Keratinocyte (primary cell): ENCODE measurements around the gene PRMT1. TPM values are rescaled to one million over a fixed set of nuclear protein-coding genes. Genes with fewer than 3 reads are reported as not detected.

ENCODE experiments used
- DNase-seq: peaks from one replicate; pipeline ENCODE4 v3.0.0-alpha.2; 2011; ENCODE audit warnings: low read depth, missing footprints, low spot score
- FAIRE-seq: peaks from 2 replicates; lab custom pipeline; 2011; peaks lifted over from hg19 to GRCh38; lab: Jason Lieb, UNC
- H2AFZ ChIP-seq: 2 replicates; pipeline ENCODE4 v1.6.0; 2012; ENCODE audit warnings: low read length, control low read depth, inconsistent platforms; ENCODE audit not compliant: control insufficient read depth
- H3K27ac ChIP-seq: 2 replicates; pipeline ENCODE4 v1.5.1; 2011; ENCODE audit warnings: low read length; ENCODE audit not compliant: control insufficient read depth, insufficient read depth
- H3K27me3 ChIP-seq: 3 replicates; pipeline ENCODE4 v1.6.0; 2011; ENCODE audit warnings: low read length; ENCODE audit not compliant: control insufficient read depth, insufficient read depth; ENCODE audit errors: extremely low read depth
- H3K36me3 ChIP-seq, 2 experiments: 2 replicates in 1 of 2; 3 replicates in 1 of 2; pipeline ENCODE4 v1.5.1; 2011; ENCODE audit warnings: low read length in 2 of 2, mild to moderate bottlenecking in 1 of 2; ENCODE audit not compliant: control insufficient read depth in 2 of 2, insufficient read depth in 2 of 2; ENCODE audit errors: extremely low read depth in 1 of 2
- H3K4me1 ChIP-seq: 3 replicates; pipeline ENCODE4 v1.5.1; 2011; ENCODE audit warnings: low read length; ENCODE audit not compliant: control insufficient read depth, insufficient read depth; ENCODE audit errors: extremely low read depth
- H3K4me2 ChIP-seq: 3 replicates; pipeline ENCODE4 v1.6.0; 2011; ENCODE audit warnings: low read depth, low read length; ENCODE audit not compliant: control insufficient read depth, insufficient read depth; ENCODE audit errors: extremely low read depth
- H3K4me3 ChIP-seq, 3 experiments: fragments of 200-600 bp in 1 of 3; sonication (generic) in 1 of 3; 2 replicates in 2 of 3; 3 replicates in 1 of 3; pipeline ENCODE4 v1.5.1; 2011 to 2016; ENCODE audit warnings: low read length in 3 of 3, mild to moderate bottlenecking in 3 of 3, control low read depth in 2 of 3, inconsistent platforms in 1 of 3, low read depth in 1 of 3, mixed read lengths in 1 of 3, mixed run types in 1 of 3, moderate library complexity in 1 of 3; ENCODE audit not compliant: control insufficient read depth in 2 of 3, insufficient read depth in 2 of 3; ENCODE audit errors: extremely low read depth in 1 of 3
- H3K79me2 ChIP-seq: 2 replicates; pipeline ENCODE4 v1.6.0; 2012; ENCODE audit warnings: low read length; ENCODE audit not compliant: control insufficient read depth, insufficient read depth
- H3K9ac ChIP-seq: 3 replicates; pipeline ENCODE4 v1.6.0; 2011; ENCODE audit warnings: low read length; ENCODE audit not compliant: control insufficient read depth, insufficient read depth; ENCODE audit errors: extremely low read depth
- H3K9me1 ChIP-seq: 3 replicates; pipeline ENCODE4 v1.6.0; 2011; ENCODE audit warnings: low read length; ENCODE audit not compliant: control insufficient read depth, insufficient read depth; ENCODE audit errors: extremely low read depth
- H3K9me3 ChIP-seq: 2 replicates; pipeline ENCODE4 v1.5.1; 2012; ENCODE audit warnings: low read depth, low read length; ENCODE audit not compliant: control insufficient read depth
- H4K20me1 ChIP-seq: 3 replicates; pipeline ENCODE4 v1.6.0; 2011; ENCODE audit warnings: low read length; ENCODE audit not compliant: control insufficient read depth, insufficient read depth; ENCODE audit errors: extremely low read depth
- EZH2 ChIP-seq: IDR thresholded peaks from one replicate; pipeline ENCODE4 v1.6.1; 2012; ENCODE audit warnings: inconsistent platforms, mild to moderate bottlenecking, low read length, moderate library complexity
- dilution Hi-C: fragments of 300-500 bp; cut with MboI; formaldehyde crosslinking; loops from one replicate; pipeline ENCODE4 v1.7.0; 2020; ENCODE audit warnings: low sequenced_read_pairs; ENCODE audit not compliant: extremely low pct_ligation_motif_present
- polyA plus RNA-seq, 5 experiments: library from polyadenylated mRNA; depleted of rRNA in 3 of 5; stranded (reverse) in 3 of 5; stranded (forward) in 1 of 5; unstranded in 1 of 5; fragments of >200 nt; gene quantifications; 1 replicate in 1 of 5; 2 replicates in 3 of 5; 3 replicates in 1 of 5; pipeline versions ENCODE4 v1.2.1 to v1.2.3, GENCODE V29; 2011 to 2012; ENCODE audit warnings: missing spikeins in 2 of 5, low read depth in 1 of 5, low replicate concordance in 1 of 5
- TF ChIP-seq, protein P1 (sequence below), 3 experiments: IDR thresholded peaks in 1 of 3; conservative IDR thresholded peaks in 1 of 3; optimal IDR thresholded peaks in 1 of 3; 2 replicates in 2 of 3; 3 replicates in 1 of 3; pipeline versions ENCODE3 to v1.5.1; 2011; ENCODE audit warnings: low read length in 3 of 3, mild to moderate bottlenecking in 3 of 3, moderate library complexity in 2 of 3, control low read depth in 1 of 3, inconsistent platforms in 1 of 3; ENCODE audit not compliant: insufficient read depth in 2 of 3; ENCODE audit errors: extremely low read depth in 1 of 3

PRMT1 gene
- polyA plus RNA-seq, 1 donor (not counting 4 experiments of a cell fraction or from before 2014, with no cell fraction given) = 280 TPM

GRCh38 chr19:49667473-49667872 lies 9.6 kb upstream of the PRMT1 start:
- H3K4me1 ChIP-seq = peaks cover 12% of the 10 kb centered on the region
- FAIRE-seq = no peak
- H4K20me1 ChIP-seq = peaks cover 11% of the 10 kb centered on the region
- no peak for DNase-seq
- TF ChIP-seq, protein P1, sequence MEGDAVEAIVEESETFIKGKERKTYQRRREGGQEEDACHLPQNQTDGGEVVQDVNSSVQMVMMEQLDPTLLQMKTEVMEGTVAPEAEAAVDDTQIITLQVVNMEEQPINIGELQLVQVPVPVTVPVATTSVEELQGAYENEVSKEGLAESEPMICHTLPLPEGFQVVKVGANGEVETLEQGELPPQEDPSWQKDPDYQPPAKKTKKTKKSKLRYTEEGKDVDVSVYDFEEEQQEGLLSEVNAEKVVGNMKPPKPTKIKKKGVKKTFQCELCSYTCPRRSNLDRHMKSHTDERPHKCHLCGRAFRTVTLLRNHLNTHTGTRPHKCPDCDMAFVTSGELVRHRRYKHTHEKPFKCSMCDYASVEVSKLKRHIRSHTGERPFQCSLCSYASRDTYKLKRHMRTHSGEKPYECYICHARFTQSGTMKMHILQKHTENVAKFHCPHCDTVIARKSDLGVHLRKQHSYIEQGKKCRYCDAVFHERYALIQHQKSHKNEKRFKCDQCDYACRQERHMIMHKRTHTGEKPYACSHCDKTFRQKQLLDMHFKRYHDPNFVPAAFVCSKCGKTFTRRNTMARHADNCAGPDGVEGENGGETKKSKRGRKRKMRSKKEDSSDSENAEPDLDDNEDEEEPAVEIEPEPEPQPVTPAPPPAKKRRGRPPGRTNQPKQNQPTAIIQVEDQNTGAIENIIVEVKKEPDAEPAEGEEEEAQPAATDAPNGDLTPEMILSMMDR (optimal IDR thresholded peaks at IDR 0.05 in 1 of 3, IDR thresholded peaks at IDR 0.05 in 1 of 3, conservative IDR thresholded peaks at IDR 0.05 in 1 of 3; ENCODE audit: extremely low read depth in 1 of 3, insufficient read depth in 2 of 3, low read length in 3 of 3) = no peak
- no peak for TF ChIP-seq EZH2
- no peak overlapping the region for H3K4me3 ChIP-seq
- H3K4me2 ChIP-seq = no peak overlapping the region
- no peak overlapping the region for H3K9ac ChIP-seq
- no peaks in the 10 kb centered on the region for H3K9me1 ChIP-seq
- dilution Hi-C loops = no loop called here
- H3K36me3 ChIP-seq = peaks cover 3 to 14% of the 10 kb centered on the region in 2 experiments
- H2AFZ ChIP-seq = no peak overlapping the region
- no peak overlapping the region for H3K27ac ChIP-seq
- H3K9me3 ChIP-seq = no peaks in the 10 kb centered on the region
- peaks cover 31% of the 10 kb centered on the region for H3K79me2 ChIP-seq
- H3K27me3 ChIP-seq = no peaks in the 10 kb centered on the region

- Histone ChIP-seq H2AFZ (no peak overlapping the region), H3K9ac (no peak overlapping the region), H3K9me1 (no peaks in the 10 kb centered on the region), H3K27ac (no peak overlapping the region), H3K4me2 (no peak overlapping the region), H3K27me3 (no peaks in the 10 kb centered on the region), H3K9me3 (no peaks in the 10 kb centered on the region), H3K4me1 (no peaks in the 10 kb centered on the region), H3K36me3 (peaks cover 0 to 5% of the 10 kb centered on the region in 2 experiments), H3K4me3 (no peak overlapping the region), H3K79me2 (peaks cover 19% of the 10 kb centered on the region), H4K20me1 (no peaks in the 10 kb centered on the region)
- no peak for TF ChIP-seq EZH2
- TF ChIP-seq, protein P1 (optimal IDR thresholded peaks at IDR 0.05 in 1 of 3, IDR thresholded peaks at IDR 0.05 in 1 of 3, conservative IDR thresholded peaks at IDR 0.05 in 1 of 3; ENCODE audit: extremely low read depth in 1 of 3, insufficient read depth in 2 of 3, low read length in 3 of 3) = no peak
- dilution Hi-C loops = no loop called here
- DNase-seq (no peak), FAIRE-seq (no peak)
Observed at GRCh38 chr19:49669516-49669915, 7.6 kb upstream of the PRMT1 start.
